A549 treated with ZK216348 at 1 μM for 4 hours (cell line): ENCODE measurements around the gene RFC4. TPM values are rescaled to one million over a fixed set of nuclear protein-coding genes. Genes with fewer than 3 reads are reported as not detected.

Source experiments
- total RNA-seq: library from RNA; stranded (reverse); fragments of 200-300 nt; extraction: Qiagen RNA extraction; gene quantifications from 5 replicates; pipeline ENCODE4 v1.2.3, GENCODE V29; 2022; ENCODE audit warnings: low read depth

Gene RFC4
- 43.9 to 76.3 TPM (median 48.5 TPM) in 5 replicates for total RNA-seq

GRCh38 chr3:186806089-186807055 lies at the start of gene RFC4:
TSS of gene RFC4 (minus strand) at chr3:186806482. CDS start at chr3:186804713, 1,769 bp downstream.

DNA sequence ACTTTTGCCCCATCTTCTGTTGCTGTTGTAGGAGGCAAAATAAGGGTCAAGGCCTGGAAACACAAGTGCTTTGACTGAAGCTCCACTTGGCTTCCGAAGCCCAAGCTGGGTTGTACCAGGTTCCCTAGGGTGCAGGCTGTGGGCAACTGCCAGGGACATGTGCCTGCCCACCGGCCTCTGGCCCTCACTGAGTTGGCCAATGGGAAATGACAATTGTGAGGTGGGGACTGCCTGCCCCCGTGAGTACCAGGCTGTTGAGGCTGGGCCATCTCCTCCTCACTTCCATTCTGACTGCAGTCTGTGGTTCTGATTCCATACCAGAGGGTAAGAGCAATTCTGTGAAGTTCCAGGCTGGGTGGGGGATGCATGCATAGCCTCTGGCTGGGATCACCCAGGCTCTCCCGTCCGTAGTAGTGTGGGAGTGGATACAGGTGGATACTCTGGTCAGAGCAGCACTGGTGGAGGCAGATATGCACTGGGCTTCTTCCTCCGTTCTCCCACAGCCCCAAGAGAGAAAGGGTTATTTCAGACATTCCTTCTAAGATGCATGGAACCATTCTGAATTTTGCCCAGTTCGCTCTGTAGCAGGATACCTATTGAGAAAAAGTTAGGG lies 36.2 kb upstream of the RFC4 start, which contains the start of gene ADIPOQ:
TSS of gene ADIPOQ (plus strand) at position 285 of the 613 bp plus-strand sequence. CDS start 10,349 bp downstream, outside the sequence.

GRCh38 chr3:186783058-186783730 lies 23.1 kb downstream of the RFC4 start, which contains the start of gene EIF4A2:
TSS of gene EIF4A2 (plus strand) at chr3:186783577. CDS start at chr3:186783611, 34 bp downstream.

Other genes starting within 250 kb of the RFC4 start
- 5.2 to 6.9 TPM (median 6.6 TPM) in 5 replicates for gene TBCCD1, start 239.1 kb downstream of the RFC4 start, total RNA-seq
- gene DNAJB11, start 235.8 kb downstream of the RFC4 start, total RNA-seq = 51.3 to 59.7 TPM (median 56.3 TPM) in 5 replicates
- gene AHSG, start 193.4 kb downstream of the RFC4 start, total RNA-seq = 0.18 to 0.29 TPM in 2 of 5 replicates, not detected in the others
- gene FETUB, start 166.1 kb downstream of the RFC4 start, total RNA-seq = 0.14 to 0.34 TPM (median 0.28 TPM) in 3 of 5 replicates, not detected in the others
- not detected in 5 replicates for gene HRG, start 140.5 kb downstream of the RFC4 start, total RNA-seq
- gene KNG1, start 89.1 kb downstream of the RFC4 start, total RNA-seq = 0.09 TPM in 1 of 5 replicates, not detected in the others
- gene EIF4A2, start 22.9 kb downstream of the RFC4 start, total RNA-seq = 124 to 142 TPM (median 141 TPM) in 5 replicates
- gene ADIPOQ, start 36.2 kb upstream of the RFC4 start, total RNA-seq = not detected in 5 replicates
- 2.6 to 4.3 TPM (median 3.5 TPM) in 5 replicates for gene ST6GAL1, start 124.0 kb upstream of the RFC4 start, total RNA-seq